HG02678 (cell line): ENCODE results near the gene ANKRD40CL.
"Not testable (repeated sequence)": the region's sequence is repeated elsewhere in the genome, so short reads cannot be mapped to it uniquely, and the experiment has no call there.

Source experiments
- ATAC-seq: cut with Tn5 transposase; IDR thresholded peaks from one replicate; pipeline ENCODE4 v1.9.1; 2021; ENCODE audit warnings: mild to moderate bottlenecking, moderate library complexity; ENCODE audit not compliant: unreplicated experiment

The ANKRD40CL gene, protein sequence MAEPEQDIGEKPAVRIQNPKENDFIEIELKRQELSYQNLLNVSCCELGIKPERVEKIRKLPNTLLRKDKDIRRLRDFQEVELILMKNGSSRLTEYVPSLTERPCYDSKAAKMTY

DNA sequence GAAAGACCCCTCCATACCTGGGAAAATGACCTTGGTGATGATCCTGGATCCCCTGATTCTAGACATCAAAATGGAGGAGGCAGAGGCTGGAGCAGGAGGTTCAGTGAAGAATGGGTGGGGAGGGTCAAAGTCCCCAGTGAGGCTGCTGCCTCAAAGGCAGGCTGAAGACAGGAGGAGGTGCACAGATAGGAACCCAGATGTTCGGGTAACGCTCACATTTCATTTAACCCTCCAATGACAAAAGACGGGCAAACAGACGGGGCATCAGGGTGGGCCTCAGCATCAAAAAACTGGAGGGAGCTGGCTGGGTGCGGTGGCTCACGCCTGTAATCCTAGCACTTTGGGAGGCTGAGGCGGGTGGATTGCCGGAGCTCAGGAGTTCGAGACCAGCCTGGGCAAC, at the start of gene ANKRD40CL:
ANKRD40CL (minus strand) TSS at position 73 of the 400 bp plus-strand sequence. CDS start 605 bp downstream, outside the sequence.
- ATAC-seq = no peak

DNA sequence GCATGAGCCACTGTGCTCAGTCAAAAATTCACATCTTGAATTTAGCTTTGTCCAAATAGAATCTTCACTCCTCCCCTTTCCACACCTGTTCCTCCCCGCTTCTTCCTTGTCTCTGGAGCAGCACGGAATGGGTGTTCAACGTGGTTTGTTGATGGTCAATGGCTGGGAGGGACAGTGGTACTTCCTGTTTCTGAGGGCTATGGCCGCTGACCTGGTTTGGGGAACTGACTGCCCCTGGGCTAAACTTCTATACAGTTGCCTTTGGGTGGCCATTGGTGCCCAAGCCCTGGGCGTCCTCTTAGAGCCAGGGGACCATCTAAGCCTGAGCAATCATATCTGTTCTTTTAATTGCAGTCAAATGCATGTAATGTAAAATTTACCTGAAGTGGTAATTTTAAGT, 49.0 kb upstream of the ANKRD40CL start:
- no peak for ATAC-seq

DNA sequence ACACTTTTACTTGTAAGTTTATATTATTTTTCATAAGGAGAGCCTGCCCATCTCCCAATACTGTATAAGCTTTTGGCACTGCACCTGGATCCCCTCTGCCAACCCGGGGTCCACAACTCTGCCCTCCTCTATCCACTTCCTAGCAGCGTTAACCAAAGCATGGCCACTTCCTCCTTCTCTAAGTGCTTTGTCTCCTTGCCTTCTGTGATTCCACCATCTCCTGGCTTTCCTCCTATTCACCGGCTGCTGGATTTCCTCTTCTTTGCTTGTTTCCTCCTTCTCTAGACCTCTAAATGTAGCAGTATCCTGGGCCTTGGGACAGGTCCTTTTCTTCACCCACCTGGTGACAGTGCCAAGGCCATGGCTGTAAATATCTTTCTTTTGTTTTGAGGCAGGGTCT, 48.1 kb upstream of the ANKRD40CL start:
- ATAC-seq = no peak

DNA sequence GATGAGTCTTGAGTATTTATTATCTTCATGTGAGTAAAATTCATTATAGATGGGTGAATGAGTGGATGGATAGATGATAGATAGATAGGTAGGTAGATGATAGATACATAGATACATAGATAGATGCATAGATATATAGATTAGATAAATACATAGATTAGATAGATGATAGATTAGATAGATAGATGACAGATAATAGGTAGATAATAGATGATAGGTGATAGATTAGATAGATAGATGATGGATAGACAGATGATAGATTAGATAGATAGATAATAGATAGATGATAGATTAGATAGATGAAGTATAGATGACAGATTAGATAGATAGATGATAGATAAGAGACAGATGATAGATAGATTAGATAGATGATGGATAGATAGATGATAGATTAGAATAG, 46.3 kb upstream of the ANKRD40CL start:
- ATAC-seq = no peak

DNA sequence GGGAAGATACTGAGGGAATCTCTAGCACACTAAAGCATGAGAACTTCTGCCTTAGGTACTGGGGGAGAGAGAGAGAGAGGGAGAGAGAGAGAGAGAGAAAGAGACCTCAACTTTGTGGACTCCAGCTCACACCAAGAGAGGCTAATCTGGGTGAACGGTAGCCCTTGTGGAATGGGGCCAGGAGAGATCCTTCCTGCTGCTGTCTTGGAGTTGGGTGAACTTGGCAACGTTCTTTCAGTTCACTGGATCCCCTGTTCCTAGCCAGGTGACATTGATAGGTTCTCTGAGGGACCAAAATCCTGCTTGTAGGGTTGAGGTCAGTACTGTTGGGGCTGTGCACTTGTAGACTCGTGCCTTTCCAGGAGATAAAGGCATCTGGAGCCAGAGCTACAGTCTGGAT, 41.6 kb upstream of the ANKRD40CL start:
- ATAC-seq = no peak

DNA sequence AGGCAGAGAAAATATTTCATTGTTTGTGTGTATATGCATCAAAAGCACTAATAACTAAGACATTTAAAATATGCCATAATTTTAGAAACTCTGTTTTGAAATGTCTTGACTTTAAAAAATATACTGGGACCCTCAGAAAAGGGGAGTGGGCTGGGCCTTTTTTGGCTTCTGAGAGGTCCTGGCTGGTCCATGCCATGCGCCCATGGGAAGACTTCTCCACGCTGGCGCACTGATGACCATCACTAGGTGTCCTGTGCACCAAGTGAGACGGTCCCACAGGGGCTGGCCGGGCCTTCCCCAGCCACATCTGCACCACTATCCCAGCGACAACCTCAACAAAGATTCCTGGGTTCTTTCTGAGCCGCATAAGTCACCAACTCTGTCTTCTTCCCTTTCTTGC, 41.1 kb upstream of the ANKRD40CL start:
- no peak for ATAC-seq

DNA sequence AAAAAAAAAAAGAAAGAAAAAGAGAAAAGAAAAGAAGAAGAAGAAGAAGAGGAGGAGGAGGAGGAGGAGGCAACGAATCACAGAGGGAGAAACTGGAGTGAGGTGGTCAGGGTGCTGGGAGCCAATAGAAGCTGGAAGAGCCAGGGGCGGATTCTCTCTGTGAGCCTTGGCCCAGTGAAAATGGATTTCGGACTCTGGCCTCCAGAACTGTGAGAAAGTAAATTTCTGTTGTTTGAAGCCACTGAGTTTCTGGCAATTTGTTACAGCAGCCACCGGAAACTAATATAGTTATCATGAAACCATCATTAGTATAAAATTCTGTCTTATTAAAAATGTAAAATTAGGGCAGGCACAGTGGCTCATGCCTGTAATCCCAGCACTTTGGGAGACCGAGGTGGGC, 40.4 kb upstream of the ANKRD40CL start:
- ATAC-seq = no peak

DNA sequence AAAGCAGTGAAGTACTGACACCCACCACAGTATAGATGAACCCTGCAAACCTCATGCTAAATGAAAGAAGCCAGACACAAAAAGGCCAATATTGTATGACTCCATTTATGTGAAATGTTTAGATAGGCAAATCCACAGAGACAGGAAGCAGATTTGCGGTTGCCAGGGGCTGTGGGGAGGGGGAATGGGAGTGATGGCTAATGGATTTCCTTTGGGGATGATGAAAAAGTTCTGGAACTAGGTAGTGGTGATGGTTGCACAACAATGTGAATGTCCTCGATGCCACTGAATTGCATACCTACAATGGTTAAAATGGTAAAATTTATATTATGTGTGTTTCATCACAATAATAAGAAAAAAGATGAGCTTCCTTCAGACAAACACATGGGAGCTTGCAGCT, 39.7 kb upstream of the ANKRD40CL start:
- no peak for ATAC-seq

DNA sequence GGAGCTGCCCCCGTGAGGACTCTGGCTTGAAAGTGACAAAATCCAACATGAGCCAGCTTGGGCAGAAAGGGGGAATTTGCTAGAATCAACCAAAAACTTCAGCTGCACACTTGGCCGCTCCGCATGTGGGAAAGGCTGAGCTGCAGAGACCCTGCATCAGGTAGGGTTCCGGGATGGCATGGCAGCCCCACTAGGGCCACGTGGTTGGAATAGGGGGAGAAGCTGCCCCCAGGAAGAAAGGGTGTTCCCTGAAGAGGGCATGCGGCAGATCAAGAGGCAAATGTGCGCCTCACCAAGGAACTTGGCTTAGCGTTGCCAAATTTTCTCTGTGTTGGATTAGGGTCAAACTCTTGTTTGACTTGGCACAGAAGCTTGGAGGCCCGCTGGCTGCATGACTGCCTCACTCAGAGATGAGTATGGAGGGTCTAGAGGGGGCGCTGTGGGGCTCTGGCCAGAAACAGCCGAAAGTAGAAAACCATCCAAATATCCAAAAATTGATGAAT, 38.9 kb upstream of the ANKRD40CL start:
- no peak for ATAC-seq

DNA sequence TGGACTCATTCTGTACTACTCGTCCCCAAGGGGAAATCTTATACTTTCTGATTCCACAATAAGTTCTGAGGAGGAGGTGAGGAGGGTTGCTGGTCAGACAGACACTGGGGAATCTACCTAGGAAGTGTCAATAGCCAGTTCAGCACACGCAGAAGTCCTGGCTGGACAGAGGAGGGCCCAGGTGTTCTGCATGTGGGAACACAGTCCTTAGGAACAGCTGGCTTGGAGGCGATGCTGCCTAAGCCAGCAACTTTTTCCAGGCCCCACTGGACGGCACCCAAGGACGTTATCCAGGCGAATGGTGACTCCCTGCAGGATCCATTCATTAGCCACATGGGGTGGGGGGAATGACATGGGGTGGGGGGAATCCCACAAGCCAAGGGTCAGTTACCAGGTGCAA, 38.2 kb upstream of the ANKRD40CL start:
- no peak for ATAC-seq

DNA sequence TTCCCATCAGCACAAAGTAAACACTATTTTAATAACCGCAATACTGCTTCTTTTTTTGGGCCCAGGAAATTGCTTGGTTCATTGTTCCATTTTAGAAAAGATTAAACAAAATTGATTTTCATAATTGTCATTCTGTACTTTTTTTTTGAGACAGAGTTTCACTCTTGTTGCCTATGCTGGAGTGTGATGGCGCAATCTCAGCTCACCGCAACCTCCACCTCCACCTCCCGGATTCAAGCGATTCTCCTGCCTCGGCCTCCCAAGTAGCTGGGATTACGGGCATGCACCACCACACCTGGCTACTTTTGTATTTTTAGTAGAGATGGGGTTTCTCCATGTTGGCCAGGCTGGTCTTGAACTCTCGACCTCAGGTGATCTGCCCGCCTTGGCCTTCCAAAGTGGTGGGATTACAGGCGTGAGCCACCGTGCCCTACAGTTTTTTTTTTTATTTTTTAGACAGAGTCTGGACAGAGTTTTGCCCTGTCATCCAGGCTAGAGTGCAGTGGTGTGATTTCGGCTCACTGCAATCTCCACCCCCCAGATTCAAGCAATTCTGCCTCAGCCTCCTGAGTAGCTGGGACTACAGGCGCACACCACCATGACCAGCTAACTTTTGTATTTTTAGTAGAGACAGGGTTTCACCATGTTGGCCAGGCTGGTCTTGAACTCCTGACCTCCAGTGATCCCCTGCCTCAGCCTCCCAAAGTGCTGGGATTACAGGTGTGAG, 37.6 kb upstream of the ANKRD40CL start:
- not testable (repeated sequence) for ATAC-seq

DNA sequence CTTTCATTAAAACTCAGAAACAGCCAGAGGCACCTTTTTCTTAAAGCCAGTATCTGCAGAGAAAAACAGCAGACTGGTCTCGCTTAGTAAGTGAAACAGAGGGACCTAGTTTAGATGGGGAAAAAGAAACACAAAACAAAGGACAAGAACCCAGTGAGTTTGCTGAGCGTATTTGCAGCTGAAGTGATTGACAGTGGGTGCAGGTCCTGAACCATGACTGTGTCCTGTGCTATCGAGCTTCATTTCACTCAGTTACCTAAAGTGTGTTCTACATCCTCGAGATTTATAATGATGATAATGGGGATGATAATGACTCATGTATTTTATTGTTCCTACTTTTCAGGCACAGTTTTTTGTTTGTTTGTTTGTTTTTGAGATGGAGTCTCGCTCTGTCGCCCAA, 36.4 kb upstream of the ANKRD40CL start:
- ATAC-seq = no peak

DNA sequence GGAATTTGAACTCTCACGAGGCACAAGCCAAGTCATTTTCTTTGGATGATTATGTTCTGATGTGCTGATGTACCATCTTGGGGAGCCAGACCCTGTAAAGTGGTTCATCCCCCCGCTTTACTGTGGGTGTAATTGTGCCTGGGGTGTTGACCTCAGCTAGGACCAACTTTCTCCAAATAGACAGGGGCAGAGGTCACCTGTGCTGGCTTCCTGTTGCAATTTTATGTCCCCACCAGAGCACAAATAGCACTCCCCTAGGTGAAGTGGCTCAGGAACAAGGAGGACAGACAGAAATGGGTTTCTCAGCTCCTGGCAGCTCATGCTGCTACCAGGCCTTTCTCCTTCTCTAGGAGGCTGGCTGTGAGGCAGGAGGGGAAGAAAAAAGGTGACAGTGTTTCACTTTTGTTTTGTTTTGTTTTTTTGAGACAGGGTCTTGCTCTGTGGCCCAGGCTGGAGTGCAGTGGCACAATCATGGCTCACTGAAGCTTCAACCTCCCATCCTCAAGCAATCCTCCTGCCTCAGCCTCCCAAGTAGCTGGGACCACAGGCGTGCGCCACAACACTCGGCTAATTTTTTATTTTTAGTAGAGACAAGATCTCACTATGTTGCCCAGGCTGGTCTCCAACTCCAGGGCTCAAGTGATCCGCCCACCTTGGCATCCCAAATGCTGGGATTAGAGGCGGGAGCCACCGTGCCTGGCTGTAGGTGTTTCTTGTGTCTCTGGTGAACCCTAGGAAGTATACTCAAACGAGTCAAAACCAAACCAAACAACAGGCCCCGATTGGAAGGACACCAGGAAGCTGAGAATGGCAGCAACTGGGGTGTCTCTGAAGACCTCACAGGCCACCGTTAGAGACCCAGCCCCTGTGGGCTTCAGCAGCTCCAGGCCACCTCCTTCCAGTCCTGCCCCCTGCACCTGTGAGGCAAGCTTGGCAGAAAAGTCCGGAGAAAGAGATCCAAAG, 35.6 kb upstream of the ANKRD40CL start:
- ATAC-seq = no peak

DNA sequence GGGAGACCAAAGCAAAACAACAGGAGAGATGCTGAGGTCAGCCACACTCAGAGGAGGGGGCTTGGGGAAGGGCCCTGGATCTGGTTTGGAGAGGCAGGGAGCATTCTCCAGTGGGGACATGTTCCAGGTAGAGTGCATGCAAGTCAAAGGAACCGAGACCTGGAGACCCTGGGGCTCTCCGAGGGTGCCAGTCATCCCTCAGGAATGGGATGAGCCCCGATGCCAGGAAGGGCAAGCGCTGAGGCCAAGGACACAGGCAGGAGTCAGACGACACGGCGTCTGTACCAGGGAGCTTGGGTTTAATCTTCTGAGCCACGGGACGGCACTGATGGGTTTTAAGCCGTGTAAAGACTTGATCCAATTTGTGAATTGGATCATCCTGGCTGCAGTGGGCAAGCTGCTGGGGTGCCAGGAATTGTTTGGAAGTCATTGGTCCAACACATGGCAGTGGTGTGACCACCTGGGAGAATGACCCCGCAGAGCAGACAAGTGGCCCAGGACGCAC, 32.9 kb upstream of the ANKRD40CL start:
- ATAC-seq = no peak

DNA sequence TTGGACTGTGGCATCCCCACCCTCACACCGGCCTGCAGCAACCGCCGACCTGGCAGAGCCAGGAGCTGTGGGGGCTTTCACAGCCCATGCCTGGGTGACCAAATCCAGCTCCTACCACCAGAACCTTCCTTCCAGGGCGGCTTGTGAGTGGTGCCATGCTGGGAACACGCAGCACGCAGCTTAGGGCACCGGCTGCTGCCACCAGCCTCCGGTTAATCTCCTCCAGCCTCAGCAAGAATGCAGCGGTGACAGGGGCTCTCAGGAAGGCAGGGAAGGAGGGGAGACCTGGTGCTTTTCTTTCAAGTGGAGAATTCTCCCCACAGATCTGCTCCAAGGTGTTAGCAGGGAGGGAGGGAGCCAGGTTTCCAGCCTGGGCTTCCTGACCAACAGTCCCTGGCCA, 32.3 kb upstream of the ANKRD40CL start:
- no peak for ATAC-seq

DNA sequence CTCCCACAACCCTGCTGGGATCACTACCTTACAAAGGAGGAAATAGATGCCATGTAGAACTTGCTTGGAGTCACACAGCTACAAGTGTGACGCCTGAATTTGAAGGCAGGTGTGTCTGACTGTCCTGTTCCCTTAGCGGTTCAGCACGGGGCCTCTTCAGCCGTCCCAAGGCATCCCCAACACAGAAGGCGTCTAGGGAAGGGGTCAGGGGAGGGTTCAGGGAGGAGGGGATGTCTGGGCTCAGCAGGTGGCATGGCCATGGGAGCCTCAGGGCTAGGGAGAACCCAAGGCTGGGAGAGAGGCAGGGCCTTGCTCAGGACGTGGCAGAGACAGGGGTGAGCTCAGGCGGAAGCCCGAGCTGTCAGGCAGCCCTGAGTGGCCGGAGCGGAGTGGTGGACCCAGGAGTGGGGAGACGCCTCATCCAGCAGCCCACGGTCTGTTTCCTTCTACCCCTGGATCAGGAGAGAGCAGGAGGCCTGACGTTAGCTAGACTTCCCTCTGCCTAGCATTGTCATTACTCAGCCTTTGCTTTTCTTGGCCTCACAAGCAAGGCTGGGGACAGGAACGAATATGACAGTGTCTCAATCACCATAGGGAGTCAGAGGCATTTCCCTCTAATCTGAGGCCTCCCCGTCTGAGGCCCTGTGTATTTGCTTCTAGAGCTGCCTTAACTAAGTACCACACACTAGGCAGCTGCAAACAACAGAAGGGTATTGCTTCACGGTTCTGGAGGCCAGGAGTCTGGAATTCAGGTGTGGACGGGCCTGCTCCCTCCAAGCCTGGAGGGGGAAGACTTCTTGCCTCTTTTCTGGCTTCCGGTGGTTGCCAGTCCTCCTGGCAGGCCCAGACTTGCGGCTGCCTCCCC, 31.3 kb upstream of the ANKRD40CL start:
- ATAC-seq = no peak

DNA sequence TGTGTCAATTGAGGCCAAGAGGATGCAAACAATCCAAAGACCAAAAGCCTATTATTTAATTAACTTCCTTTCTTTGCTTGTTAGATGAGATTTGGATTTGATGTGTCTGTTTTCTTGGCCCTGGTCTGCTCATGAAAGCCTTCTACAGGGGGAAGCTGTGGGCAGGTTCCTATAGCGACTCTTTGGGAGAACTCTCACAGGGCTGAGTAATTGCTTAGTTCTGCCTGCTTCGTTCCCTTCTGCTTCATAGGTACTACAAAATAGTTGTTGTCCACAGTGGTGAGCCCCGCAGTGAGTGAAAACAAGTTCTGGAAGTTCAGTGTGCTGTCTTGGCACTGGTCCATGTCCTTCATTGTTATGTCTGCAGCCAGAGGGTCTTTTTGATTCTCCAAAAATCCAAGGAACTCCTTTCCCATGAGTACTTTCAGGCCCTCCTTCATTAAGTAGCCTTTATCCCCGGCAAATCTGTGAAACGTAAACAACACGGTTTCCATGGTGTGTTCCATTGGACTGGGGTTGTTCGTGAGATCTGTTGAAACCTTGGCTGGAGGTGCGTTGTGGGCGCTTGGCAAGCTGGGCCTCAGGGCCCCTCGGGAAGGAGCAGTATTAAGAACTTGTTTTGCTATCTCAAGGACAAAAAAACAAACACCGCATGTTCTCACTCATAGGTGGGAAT, 30.0 kb upstream of the ANKRD40CL start:
- no peak for ATAC-seq

DNA sequence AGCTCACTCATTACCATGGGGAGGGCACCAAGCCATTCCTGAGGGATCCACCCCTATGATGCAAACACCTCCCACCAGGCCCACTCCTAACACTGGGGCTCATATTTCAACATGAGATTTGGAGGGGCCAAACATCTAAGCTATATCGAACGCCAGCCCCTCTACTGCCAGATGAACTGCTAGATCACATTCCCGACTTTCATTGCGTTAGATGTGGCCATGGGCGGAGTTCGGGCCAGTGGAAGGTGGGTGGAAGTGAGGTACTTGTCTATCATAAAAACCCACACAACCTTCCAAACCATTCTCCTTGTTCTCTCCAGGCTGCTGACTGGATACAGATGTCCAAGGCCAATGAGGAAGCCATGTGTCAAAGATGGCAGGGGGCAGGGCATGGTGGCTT, 27.0 kb upstream of the ANKRD40CL start:
- ATAC-seq = no peak

DNA sequence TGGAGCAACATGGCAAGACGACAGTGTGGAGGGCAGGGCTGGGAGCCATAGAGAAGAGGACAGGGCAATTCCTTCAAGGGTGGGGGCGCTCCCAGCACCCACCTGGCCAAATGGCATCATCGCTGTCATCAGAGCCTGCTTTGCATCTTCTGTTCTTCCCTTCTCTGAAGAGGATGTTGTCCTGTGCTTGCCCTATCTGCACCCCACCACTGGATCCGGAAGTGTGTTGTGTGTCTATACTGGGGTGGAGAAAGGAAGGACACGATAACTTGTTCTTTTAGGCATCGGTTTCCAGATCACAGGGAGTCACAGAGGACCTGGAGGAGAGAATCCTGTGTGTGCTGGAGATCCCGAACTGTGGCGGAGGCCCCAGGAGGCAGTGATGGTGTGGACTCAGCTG, 25.7 kb upstream of the ANKRD40CL start:
- no peak for ATAC-seq

DNA sequence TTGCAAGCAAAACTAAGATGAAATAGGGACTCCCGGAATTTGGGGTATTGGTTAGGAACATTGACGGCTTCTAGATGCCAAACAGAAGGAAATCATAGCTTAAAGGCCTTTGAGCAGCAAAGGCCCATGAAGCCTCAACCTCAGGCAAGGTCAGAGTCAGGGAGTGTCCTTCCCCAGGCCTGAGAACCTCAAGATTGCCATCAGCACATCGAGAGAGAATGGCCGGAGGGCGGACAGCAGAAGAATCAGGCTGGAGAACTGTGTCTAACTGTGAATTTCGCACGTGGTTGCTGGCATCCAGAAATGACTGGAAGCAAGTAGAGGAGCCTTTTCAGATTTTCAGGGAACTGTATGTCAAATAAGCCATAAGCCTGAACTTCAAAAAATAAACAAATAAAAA, 24.8 kb upstream of the ANKRD40CL start:
- ATAC-seq = no peak
